GM23338 (cell line): ENCODE measurements around the gene DLX3.

ENCODE experiments used
- CREB1 ChIP-seq: fragments of 250-450 bp; sonication (Bioruptor Pico); IDR thresholded peaks from 2 replicates; pipeline ENCODE4 v1.5.0; 2020; ENCODE audit warnings: low read depth, mild to moderate bottlenecking, moderate library complexity
- EZH2 ChIP-seq: fragments of 200-600 bp; sonication (generic); IDR thresholded peaks from one replicate; pipeline ENCODE4 v1.8.0; 2017; ENCODE audit warnings: antibody characterized with exemption, mild to moderate bottlenecking, low read depth; ENCODE audit not compliant: unreplicated experiment

- TF ChIP-seq EZH2 (no peak), CREB1 (CRISPR knock-in tag) (no peak)
Measured at GRCh38 chr17:49975531-49975930, 19.5 kb downstream of the DLX3 start.
